ENCODE results near the gene GALNT5.

The GALNT5 gene

DNA sequence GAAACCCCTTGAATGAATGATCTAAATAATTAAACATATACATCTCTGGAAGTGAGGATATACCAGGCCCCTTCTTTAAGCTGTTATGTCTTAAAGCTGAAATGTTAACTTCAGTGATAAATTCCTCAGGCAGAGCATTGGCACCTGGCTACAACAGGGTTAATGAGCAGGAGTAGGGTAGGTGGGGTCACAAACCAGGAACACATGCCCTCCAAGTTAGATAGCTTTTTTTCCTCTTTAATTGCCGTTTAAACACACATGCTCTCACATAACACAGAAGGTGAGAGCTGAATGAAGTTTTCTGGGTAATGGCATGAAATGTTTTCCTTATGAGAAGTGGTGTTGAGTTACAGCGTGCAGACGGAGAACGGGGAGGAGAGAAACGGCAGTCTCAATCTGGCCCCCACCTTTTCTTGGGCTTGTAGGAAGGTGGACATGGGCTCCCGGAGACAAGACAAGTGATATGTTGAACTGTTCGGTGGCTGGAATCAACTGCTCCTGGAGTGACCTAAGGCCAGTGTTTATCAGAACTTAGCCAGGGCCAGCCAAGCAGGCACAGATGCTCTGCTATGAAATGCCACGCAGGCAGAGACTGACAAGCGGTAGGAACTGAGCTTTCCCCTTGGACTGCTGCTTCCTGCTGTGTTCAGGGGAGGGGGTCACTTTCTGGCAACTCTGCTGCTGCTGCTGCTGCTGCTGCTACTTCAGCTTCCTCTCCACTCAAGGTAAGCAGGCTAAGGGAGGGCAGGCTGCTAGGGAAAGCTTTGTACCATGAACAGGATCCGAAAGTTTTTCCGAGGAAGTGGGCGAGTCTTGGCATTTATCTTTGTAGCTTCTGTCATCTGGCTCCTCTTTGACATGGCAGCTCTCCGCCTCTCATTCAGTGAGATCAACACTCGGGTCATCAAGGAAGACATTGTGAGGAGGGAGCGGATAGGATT lies at the start of gene GALNT5:
TSS of gene GALNT5 (plus strand) at position 394 of the 941 bp plus-strand sequence. CDS start at position 772, 378 bp downstream.
- Histone ChIP-seq H3K27me3 (ENCODE audit: control insufficient read depth, low read length) (peaks cover 6% of the 10 kb centered on the region), H3K79me2 (ENCODE audit: control insufficient read depth, low read length) (no peaks in the 10 kb centered on the region), H3K9me2 (replicated peaks; ENCODE audit: control insufficient read depth, low read length) (no peaks in the 10 kb centered on the region; the same call in 1 of the 2 replicates), H3K27ac (ENCODE audit: low read depth, low read length) (no peak within 1 kb of the TSS), H3K4me2 (ENCODE audit: low read length) (no peak within 1 kb of the TSS), H3F3A (ENCODE audit: control insufficient read depth, insufficient read depth) (no peaks in the 10 kb centered on the region), H3K9me3 (ENCODE audit: control insufficient read depth, insufficient read depth, low read length) (no peaks in the 10 kb centered on the region), H3K4me1 (ENCODE audit: control insufficient read depth, low read length) (no peaks in the 10 kb centered on the region), H3K4me3 (ENCODE audit: low read length) (no peak within 1 kb of the TSS), H4K20me1 (ENCODE audit: control insufficient read depth, insufficient read depth, low read depth, low read length) (no peaks in the 10 kb centered on the region), H3K36me3 (ENCODE audit: control insufficient read depth, low read length) (no peaks in the 10 kb centered on the region)
- no peak for TF ChIP-seq EZH2phosphoT487 (IDR thresholded peaks at IDR 0.05; ENCODE audit: borderline replicate concordance, low read length)
- TF ChIP-seq, protein P1, sequence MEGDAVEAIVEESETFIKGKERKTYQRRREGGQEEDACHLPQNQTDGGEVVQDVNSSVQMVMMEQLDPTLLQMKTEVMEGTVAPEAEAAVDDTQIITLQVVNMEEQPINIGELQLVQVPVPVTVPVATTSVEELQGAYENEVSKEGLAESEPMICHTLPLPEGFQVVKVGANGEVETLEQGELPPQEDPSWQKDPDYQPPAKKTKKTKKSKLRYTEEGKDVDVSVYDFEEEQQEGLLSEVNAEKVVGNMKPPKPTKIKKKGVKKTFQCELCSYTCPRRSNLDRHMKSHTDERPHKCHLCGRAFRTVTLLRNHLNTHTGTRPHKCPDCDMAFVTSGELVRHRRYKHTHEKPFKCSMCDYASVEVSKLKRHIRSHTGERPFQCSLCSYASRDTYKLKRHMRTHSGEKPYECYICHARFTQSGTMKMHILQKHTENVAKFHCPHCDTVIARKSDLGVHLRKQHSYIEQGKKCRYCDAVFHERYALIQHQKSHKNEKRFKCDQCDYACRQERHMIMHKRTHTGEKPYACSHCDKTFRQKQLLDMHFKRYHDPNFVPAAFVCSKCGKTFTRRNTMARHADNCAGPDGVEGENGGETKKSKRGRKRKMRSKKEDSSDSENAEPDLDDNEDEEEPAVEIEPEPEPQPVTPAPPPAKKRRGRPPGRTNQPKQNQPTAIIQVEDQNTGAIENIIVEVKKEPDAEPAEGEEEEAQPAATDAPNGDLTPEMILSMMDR (IDR thresholded peaks at IDR 0.05; ENCODE audit: low read depth, low read length, poor library complexity, severe bottlenecking) = no peak

DNA sequence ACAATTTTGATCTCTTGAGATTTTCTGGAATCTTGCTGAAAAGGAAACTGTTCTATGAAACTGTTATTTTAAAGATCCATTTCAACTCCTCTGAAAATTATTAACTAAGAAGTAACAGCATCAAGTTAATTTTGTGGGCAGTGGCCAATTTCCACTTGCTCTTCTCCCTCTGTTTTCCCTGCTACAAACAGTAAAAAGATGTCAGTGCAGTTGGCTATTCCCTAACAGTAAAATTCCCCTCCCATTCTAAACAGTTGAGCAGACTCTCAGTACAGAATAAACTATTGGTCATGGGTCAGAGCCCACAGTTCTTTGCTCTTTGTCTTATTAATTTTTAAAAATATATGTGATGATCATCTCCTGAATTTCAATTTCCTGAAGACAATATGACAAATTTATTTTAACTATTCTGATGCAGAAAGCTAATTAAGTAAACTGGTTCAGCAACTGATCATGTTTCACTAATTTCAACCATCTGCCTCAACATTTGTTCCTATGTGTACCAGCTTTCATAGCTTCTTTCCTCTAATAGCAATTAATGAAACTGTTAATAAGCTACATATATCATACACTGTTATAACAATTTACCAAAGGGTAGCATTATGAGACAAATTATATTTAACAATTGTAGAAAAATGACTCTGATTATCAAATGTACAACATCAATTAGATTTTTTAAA lies 41.1 kb upstream of the GALNT5 start:
- no peaks in the 10 kb centered on the region for H3K9me3 ChIP-seq (ENCODE audit: control insufficient read depth, insufficient read depth, low read length)
- H3K36me3 ChIP-seq (ENCODE audit: control insufficient read depth, low read length) = no peaks in the 10 kb centered on the region
- H3K79me2 ChIP-seq (ENCODE audit: control insufficient read depth, low read length) = no peaks in the 10 kb centered on the region
- TF ChIP-seq EZH2phosphoT487 (IDR thresholded peaks at IDR 0.05; ENCODE audit: borderline replicate concordance, low read length) = no peak
- TF ChIP-seq, protein P1 (IDR thresholded peaks at IDR 0.05; ENCODE audit: low read depth, low read length, poor library complexity, severe bottlenecking) = no peak
- no peaks in the 10 kb centered on the region for H4K20me1 ChIP-seq (ENCODE audit: control insufficient read depth, insufficient read depth, low read depth, low read length)
- H3K27me3 ChIP-seq (ENCODE audit: control insufficient read depth, low read length) = no peaks in the 10 kb centered on the region
- H3K27ac ChIP-seq (ENCODE audit: low read depth, low read length) = no peak overlapping the region
- no peaks in the 10 kb centered on the region for H3K9me2 ChIP-seq (replicated peaks; ENCODE audit: control insufficient read depth, low read length)
- no peak overlapping the region for H3K4me3 ChIP-seq (ENCODE audit: low read length)
- no peaks in the 10 kb centered on the region for H3F3A ChIP-seq (ENCODE audit: control insufficient read depth, insufficient read depth)
- no peak overlapping the region for H3K4me2 ChIP-seq (ENCODE audit: low read length)
- no peaks in the 10 kb centered on the region for H3K4me1 ChIP-seq (ENCODE audit: control insufficient read depth, low read length)

DNA sequence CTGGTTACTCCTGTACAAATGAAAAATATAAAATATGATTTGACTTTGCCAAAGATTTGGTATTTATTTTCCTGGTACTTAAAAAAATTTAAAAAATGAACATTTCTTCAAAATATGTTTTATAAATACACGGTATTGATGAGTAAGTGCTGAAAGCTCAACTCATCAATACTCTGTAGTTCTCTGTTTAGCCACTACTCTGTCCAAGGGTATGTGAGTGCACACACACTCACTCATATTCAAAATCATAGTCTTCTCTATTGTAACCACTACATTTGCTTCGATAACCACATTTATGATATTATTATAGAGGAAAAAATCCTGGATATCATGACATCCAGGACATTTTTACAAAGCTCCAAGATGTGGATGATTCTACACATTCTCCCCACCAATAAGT lies 40.1 kb upstream of the GALNT5 start:
- Histone ChIP-seq H3K27ac (ENCODE audit: low read depth, low read length) (no peak overlapping the region), H3K4me3 (ENCODE audit: low read length) (no peak overlapping the region), H3F3A (ENCODE audit: control insufficient read depth, insufficient read depth) (no peaks in the 10 kb centered on the region), H4K20me1 (ENCODE audit: control insufficient read depth, insufficient read depth, low read depth, low read length) (no peaks in the 10 kb centered on the region), H3K4me2 (ENCODE audit: low read length) (no peak overlapping the region), H3K27me3 (ENCODE audit: control insufficient read depth, low read length) (no peaks in the 10 kb centered on the region), H3K36me3 (ENCODE audit: control insufficient read depth, low read length) (no peaks in the 10 kb centered on the region), H3K79me2 (ENCODE audit: control insufficient read depth, low read length) (no peaks in the 10 kb centered on the region), H3K4me1 (ENCODE audit: control insufficient read depth, low read length) (no peaks in the 10 kb centered on the region), H3K9me2 (replicated peaks; ENCODE audit: control insufficient read depth, low read length) (no peaks in the 10 kb centered on the region), H3K9me3 (ENCODE audit: control insufficient read depth, insufficient read depth, low read length) (no peaks in the 10 kb centered on the region)
- no peak for TF ChIP-seq EZH2phosphoT487 (IDR thresholded peaks at IDR 0.05; ENCODE audit: borderline replicate concordance, low read length)
- TF ChIP-seq, protein P1 (IDR thresholded peaks at IDR 0.05; ENCODE audit: low read depth, low read length, poor library complexity, severe bottlenecking) = no peak
